Left lung (tissue), 10 donors: Measurements from ENCODE around the gene TRPV4. TPM values are rescaled to one million over a fixed set of nuclear protein-coding genes. Genes with fewer than 3 reads are reported as not detected.

Experiments used
- ATAC-seq: fragments of 200-7000 bp; cut with Tn5 transposase; one replicate; pipeline ENCODE4 v1.9.1; 2020; ENCODE audit warnings: moderate library complexity
- DNase-seq, 4 donors: peaks; one replicate each; pipeline ENCODE4 v3.0.0-alpha.2; 2013 to 2020
- H3K27ac ChIP-seq, 2 donors: fragments of 200-600 bp; sonication (generic) in 1 of 2; one replicate each; pipeline versions ENCODE4 v1.5.0 to v1.8.0; 2020 to 2021
- H3K27me3 ChIP-seq, 2 donors: fragments of 200-600 bp; sonication (generic) in 1 of 2; one replicate each; pipeline versions ENCODE4 v1.5.0 to v1.8.0; 2020 to 2021
- H3K36me3 ChIP-seq, 2 donors: fragments of 200-600 bp; sonication (generic) in 1 of 2; one replicate each; pipeline versions ENCODE4 v1.5.0 to v1.8.0; 2020 to 2021
- H3K4me1 ChIP-seq, 2 donors: fragments of 200-600 bp; one replicate each; pipeline ENCODE4 v1.8.0; 2021
- H3K4me3 ChIP-seq, 2 donors: fragments of 200-600 bp; sonication (generic) in 1 of 2; one replicate each; pipeline versions ENCODE4 v1.5.0 to v1.8.0; 2020 to 2021; ENCODE audit warnings: mild to moderate bottlenecking in 1 of 2
- H3K9me3 ChIP-seq, 2 donors: fragments of 200-600 bp; sonication (generic) in 1 of 2; one replicate each; pipeline versions ENCODE4 v1.5.0 to v1.8.0; 2020 to 2021
- intact Hi-C, 2 donors: fragments of 100-400 bp; cut with DNase I; formaldehyde crosslinking; loops; one replicate each; pipeline versions ENCODE4 v1.11.2 to v1.14.2; 2022
- polyA plus RNA-seq, 6 donors: library from polyadenylated mRNA; unstranded; fragments of 120-200 nt; gene quantifications; one replicate each; pipeline ENCODE4 v1.2.1, GENCODE V29; 2013; ENCODE audit not compliant: insufficient read length in 6 of 6
- total RNA-seq, 2 donors: library from RNA; stranded (reverse); fragmentation: NEBNext Ultra II Directional; extraction: Animal tissue kit (Norgen Biotek cat#: 25700); gene quantifications; one replicate each; pipeline ENCODE4 v1.2.1, GENCODE V29; 2021
- TF ChIP-seq, protein P1 (sequence below), 2 donors: fragments of 200-600 bp; sonication (generic) in 1 of 2; IDR thresholded peaks; one replicate each; pipeline versions ENCODE4 v1.5.0 to v1.8.0; 2021; ENCODE audit warnings: antibody characterized with exemption in 2 of 2
- donor health status: DM: no; HTN: yes; CAD: no.
- donor health status: DM: no; HTN: no; CAD: no.

The TRPV4 gene
- total and polyA plus RNA-seq, 8 donors, result 2.2 to 3.7 (median 3.2) TPM

- Histone ChIP-seq H3K4me3 (no peak overlapping the region), H3K4me1 (peaks cover 0 to 6% of the 10 kb centered on the region in 2 donors), H3K9me3 (no peaks in the 10 kb centered on the region), H3K36me3 (no peaks in the 10 kb centered on the region), H3K27ac (no peak overlapping the region), H3K27me3 (no peaks in the 10 kb centered on the region)
- TF ChIP-seq, protein P1, sequence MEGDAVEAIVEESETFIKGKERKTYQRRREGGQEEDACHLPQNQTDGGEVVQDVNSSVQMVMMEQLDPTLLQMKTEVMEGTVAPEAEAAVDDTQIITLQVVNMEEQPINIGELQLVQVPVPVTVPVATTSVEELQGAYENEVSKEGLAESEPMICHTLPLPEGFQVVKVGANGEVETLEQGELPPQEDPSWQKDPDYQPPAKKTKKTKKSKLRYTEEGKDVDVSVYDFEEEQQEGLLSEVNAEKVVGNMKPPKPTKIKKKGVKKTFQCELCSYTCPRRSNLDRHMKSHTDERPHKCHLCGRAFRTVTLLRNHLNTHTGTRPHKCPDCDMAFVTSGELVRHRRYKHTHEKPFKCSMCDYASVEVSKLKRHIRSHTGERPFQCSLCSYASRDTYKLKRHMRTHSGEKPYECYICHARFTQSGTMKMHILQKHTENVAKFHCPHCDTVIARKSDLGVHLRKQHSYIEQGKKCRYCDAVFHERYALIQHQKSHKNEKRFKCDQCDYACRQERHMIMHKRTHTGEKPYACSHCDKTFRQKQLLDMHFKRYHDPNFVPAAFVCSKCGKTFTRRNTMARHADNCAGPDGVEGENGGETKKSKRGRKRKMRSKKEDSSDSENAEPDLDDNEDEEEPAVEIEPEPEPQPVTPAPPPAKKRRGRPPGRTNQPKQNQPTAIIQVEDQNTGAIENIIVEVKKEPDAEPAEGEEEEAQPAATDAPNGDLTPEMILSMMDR (IDR thresholded peaks at IDR 0.05), result no peak
- DNase-seq (no peak), ATAC-seq (no peak)
- intact Hi-C loops, result loop anchor here in 1 of 2 donors (10.0 kb wide), 1 partner anchor 82 kb away; the partner anchor contains the start of gene GLTP
These were observed 30.4 kb downstream of the TRPV4 start for GRCh38 chr12:109802828-109803227.

- no peak for DNase-seq
- no peak overlapping the region for H3K4me3 ChIP-seq
- no peaks in the 10 kb centered on the region for H3K9me3 ChIP-seq
- peaks cover 0 to 3% of the 10 kb centered on the region in 2 donors for H3K4me1 ChIP-seq
- no peaks in the 10 kb centered on the region for H3K36me3 ChIP-seq
- intact Hi-C loops, result loop anchor here in 1 of 2 donors (10.0 kb wide), 1 partner anchor 84 kb away; the partner anchor contains the start of gene GLTP
- no peak overlapping the region for H3K27ac ChIP-seq
- TF ChIP-seq, protein P1 (IDR thresholded peaks at IDR 0.05), result no peak
- no peak for ATAC-seq
- no peaks in the 10 kb centered on the region for H3K27me3 ChIP-seq
These were observed 32.7 kb downstream of the TRPV4 start for GRCh38 chr12:109800536-109800935.

DNA sequence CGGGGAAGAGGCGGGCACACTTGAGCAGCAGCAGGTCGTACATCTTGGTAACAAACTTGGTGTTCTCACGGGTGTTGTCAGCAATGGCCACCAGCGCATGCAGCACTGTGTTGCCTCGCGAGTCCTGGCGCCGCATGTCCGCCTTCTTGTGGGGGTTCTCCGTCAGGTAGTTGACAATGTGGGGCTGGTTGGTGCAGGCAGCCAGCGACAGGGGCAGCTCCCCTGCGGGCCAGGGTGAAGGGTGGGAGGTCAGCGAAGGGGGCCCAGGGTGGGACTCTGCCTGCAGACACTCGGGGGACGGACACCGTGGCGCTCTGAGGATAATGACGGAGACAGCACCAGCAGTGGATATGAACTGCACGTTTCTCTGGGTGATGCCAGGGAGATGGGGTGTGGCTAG, 34.5 kb downstream of the TRPV4 start:
- intact Hi-C loops, result no loop called here
- TF ChIP-seq, protein P1 (IDR thresholded peaks at IDR 0.05), result no peak

DNA sequence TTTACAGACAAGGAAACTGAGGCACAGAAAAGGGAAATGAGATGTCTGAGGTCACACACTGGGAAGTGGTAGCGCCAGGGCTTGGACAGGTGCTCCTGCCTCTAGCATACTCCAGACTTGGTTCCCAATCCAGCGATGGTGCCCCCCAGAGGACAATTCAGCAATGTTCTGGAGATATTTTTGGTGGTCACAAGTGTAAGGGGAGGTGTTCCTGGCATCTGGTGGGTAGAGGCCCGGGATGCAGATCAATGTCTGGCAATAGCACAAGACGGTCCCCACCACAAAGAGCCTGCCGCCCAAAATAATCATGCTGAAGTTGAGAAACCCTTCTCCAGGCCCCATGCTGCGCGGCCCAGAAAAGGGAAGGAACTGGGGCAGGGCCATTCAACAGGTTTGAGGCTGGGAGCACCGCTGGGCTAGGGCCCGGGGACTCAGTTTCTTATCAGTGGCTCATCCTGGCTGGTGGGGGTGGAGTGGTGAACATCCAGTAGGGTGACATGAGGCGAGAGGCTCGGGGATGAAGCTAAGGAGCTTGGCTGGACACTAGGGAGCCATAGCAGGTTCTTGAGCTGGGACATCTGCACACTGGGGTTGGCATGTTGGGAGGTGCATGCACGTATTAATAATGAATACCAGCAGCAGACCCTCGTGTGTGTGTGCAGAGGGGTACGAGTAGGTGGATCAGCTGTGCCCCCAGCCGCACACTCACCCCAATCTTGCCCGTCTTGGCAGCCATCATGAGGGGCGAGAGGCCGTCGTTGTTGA, 35.1 kb downstream of the TRPV4 start:
- Histone ChIP-seq H3K36me3 (no peaks in the 10 kb centered on the region), H3K27me3 (peaks cover 0 to 11% of the 10 kb centered on the region in 2 donors), H3K27ac (no peak overlapping the region), H3K4me1 (no peaks in the 10 kb centered on the region), H3K4me3 (no peak overlapping the region), H3K9me3 (no peaks in the 10 kb centered on the region)
- intact Hi-C loops, result no loop called here
- DNase-seq, result no peak
- TF ChIP-seq, protein P1 (IDR thresholded peaks at IDR 0.05), result no peak
- no peak for ATAC-seq

More for the DNA sequence above, 34.5 kb downstream of the TRPV4 start:
- Histone ChIP-seq H3K27ac (no peak overlapping the region), H3K4me3 (no peak overlapping the region), H3K4me1 (no peaks in the 10 kb centered on the region), H3K27me3 (peaks cover 0 to 6% of the 10 kb centered on the region in 2 donors), H3K9me3 (no peaks in the 10 kb centered on the region), H3K36me3 (no peaks in the 10 kb centered on the region)
- DNase-seq (no peak), ATAC-seq (no peak)

DNA sequence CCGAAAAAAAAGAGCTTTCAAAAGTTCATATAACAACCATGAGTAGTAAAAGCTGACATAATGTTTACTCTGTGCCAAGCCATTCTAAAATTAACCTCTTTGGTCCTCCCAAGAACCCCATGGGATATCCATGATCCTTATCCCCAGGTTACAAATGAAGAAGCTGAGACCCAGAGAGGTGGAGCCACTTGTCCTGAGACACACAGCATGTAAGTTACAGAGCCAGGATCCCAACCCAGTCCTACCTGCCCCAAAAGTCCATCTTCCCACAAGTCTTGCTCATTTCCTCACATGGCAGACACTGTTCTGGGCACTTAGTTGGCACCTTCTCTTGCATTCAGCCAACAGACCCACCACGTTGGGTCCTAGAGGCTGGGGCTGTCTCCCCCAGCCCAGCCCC, 37.1 kb downstream of the TRPV4 start:
- H3K4me1 ChIP-seq, result no peaks in the 10 kb centered on the region
- no peaks in the 10 kb centered on the region for H3K9me3 ChIP-seq
- ATAC-seq (no peak), DNase-seq (no peak)
- intact Hi-C loops, result no loop called here
- TF ChIP-seq, protein P1 (IDR thresholded peaks at IDR 0.05), result no peak
- H3K27me3 ChIP-seq, result peaks cover 0 to 11% of the 10 kb centered on the region in 2 donors
- no peaks in the 10 kb centered on the region for H3K36me3 ChIP-seq
- no peak overlapping the region for H3K4me3 ChIP-seq
- H3K27ac ChIP-seq, result no peak overlapping the region
